CD4-positive, alpha-beta T cell treated with Interleukin-15 for 1 hour (primary cell): ENCODE measurements around the gene PDHX.
"Not testable (repeated sequence)": the region's sequence is repeated elsewhere in the genome, so short reads cannot be mapped to it uniquely, and the experiment has no call there.

Experiments used
- DNase-seq: peaks from one replicate; pipeline ENCODE4 v3.0.0-alpha.2; 2020

Gene PDHX

DNA sequence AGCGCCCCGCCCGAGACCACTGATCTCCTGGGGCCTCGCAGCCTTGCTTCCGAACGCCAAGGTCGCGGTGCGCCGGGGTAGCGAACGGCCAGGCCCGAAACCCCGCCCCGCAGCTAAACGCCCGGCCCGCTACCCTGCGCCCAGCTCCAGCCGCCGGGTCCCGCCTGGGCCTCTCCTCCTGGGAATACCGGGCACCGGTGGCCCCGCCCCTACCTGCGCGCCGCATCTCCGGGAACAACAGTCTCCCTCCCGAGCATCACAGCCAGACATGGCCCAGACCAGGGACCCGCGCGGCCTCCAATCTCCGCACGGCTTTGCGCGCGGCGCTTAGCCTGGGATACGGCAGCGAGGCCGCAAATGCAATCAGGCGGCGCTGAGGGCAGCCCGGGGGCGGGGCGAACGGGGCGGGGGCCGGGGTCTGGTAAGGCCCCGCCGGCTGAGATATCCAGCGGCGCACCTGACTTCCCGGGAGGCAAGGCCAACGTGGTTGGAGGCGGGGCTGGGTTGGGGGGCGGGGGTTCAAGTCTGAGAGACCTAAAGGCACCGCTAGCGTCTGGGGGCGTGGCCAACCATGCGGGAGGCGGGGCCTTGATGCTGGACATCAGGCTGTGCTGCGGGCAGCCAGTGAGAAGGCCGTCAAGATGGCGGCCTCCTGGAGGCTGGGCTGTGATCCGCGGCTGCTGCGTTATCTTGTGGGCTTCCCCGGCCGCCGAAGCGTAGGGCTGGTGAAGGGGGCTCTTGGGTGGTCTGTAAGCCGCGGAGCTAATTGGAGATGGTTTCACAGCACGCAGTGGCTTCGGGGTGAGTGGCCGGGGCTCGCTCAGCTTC is at the start of gene PDHX, which contains the start of gene APIP:
TSS of gene PDHX (plus strand) at position 604 of the 828 bp plus-strand sequence. CDS start at position 642, 38 bp downstream.
TSS of gene APIP (minus strand) at position 365 of the 828 bp plus-strand sequence. CDS start at position 270, 95 bp downstream.
- peak; percentile 98 for DNase-seq

DNA sequence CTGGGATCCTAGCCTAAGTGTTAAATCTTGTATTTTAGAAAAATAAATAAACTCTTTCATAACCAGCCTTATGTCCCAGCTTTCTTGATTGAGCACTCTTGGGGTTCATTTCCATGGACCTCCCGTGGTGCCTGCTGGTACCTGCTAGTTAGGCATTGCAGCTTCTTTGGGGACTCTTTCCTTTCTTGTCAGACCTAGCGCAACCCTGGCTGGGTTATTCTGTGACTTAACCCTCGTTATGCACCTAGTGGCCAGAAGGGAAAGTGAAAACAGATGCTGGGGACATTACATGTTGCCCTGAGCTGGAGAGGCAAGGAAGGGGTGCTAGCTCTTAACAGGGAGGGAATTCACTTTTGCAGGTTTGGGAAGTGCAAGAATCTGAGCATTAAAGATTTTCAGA is 47.0 kb upstream of the PDHX start:
- DNase-seq = no peak

DNA sequence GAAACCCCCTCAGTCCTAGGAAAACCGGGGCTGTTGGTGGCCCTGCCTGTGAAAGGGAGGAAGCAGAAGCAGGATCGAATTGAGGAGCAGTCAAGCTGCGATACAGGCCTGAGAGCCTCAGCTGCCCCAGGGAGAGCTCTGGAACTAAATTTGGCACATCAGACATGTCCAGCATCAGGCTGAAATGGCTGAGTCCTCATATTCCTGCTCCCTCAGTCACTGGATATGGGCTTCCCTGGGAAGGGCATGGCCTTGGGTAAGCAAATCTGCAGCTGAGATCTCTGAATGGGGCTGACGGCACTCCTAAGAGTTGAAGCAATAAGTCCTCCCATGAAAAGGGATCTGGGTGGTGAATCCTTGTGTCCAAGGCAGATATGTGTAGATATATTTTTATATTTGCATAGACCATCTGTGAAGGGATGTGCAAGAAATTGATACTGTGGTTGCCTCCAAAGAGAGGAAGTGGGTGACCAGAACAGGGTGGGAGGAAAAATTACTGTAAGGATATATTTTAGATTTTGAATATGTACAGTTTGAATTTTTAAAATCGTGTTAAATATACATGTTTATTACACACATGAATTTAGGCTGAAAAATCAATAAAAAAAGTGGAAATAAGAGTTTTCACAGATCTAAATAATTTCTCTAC is 45.7 kb upstream of the PDHX start:
- no peak for DNase-seq

DNA sequence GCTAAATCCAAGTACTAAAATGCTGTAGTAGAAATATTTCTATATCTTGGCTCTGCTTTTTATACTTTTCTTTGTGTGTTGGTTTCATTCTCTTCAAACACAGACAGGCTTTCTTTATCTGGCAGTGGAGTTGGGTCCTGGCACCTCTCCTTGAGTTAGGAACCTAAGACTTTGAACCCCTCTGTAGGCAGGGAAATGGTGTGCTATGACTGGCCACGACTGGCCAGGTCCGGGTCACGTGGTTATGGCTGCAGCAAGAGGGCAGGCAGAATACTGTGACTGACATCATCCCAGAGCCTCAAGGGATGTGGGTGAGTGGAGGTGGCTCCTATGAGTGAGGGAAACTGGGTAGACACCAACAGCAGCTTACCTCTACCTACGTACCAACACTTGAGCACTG is 42.2 kb upstream of the PDHX start:
- no peak for DNase-seq

DNA sequence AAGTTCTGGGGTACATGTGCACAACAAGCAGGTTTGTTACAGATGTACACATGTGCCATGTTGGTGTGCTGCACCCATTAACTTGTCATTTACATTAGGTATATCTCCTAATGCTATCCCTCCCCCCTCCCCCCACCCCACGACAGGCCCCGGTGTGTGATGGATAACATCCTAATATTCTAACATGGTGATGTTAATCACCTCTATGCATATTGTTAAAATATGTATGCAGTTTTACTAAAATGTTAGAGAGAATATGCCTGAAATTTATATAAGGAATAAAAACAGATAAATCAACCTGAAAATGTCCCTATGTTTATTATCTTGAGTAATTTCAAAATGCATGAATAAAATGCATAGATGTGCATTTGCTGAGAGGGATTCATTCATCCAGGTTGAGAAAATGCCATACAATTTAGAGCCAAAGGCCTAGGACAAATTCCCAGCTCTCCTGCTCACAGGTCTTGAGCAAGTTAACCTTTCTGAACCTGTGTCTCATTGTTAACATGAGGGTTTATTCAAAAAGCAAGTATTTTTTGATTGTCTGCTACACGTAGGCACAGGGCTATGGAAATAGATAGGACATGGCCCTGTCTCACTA is 38.9 kb upstream of the PDHX start:
- no peak for DNase-seq

- DNase-seq = no peak
Observed at GRCh38 chr11:34881900-34882299, 34.5 kb upstream of the PDHX start.

- no peak for DNase-seq
Observed at GRCh38 chr11:34886609-34887008, 29.8 kb upstream of the PDHX start.

- DNase-seq = no peak
Observed at GRCh38 chr11:34887260-34887659, 29.2 kb upstream of the PDHX start.

- no peak for DNase-seq
Observed at GRCh38 chr11:34890089-34890488, 26.3 kb upstream of the PDHX start.

DNA sequence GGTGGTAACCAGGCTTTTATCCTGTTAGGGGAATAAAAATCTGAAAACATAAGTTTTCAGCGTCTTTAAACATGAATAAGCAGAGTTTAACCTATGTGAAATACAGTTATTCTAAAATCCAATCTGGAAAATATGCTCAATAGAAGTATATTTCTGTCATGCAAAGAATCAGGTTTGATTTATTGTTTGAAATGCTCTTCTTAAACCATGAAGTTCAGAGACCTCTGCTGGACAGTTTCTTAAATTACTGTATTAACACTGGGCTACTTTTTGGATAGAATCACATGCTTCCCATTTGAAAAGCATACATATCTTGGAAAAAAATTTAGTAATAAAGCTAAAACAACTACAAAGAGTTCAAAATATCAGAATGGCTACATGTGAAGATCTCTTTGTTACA is 25.6 kb upstream of the PDHX start:
- no peak for DNase-seq

DNA sequence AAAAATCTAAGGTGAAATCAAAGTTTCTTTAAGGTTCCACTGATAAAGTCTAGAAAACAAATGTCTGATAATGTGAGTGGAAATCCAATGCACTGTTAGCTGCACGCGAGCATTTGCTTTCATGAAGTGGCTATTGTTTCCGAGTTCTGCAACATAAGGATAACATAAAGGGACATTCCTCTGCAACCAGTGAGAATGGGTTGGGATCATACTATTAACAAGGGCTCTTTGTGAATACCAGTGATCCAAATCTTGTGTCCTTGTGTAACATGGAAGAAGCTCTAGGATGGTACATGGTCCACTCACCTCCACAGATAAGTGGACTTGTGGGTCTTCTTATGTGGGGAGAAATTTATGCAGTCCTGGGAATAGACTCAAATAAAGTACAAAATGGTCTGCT is 24.8 kb upstream of the PDHX start:
- DNase-seq = no peak

- DNase-seq = no peak
Observed at GRCh38 chr11:34893416-34893815, 23.0 kb upstream of the PDHX start.

DNA sequence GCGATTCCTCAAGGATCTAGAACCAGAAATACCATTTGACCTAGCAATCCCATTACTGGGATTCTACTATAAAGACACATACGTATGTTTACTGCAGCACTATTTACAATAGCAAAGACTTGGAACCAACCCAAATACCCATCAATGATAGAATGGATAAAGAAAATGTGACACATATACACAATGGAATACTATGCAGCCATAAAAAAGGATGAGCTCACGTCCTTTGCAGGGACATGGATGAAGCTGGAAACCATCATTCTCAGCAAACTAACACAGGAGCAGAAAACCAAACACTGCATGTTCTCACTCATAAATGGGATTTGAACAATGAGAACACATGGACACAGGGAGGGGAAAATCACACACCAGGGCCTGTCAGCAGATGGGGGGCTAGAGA is 20.2 kb upstream of the PDHX start:
- not testable (repeated sequence) for DNase-seq

DNA sequence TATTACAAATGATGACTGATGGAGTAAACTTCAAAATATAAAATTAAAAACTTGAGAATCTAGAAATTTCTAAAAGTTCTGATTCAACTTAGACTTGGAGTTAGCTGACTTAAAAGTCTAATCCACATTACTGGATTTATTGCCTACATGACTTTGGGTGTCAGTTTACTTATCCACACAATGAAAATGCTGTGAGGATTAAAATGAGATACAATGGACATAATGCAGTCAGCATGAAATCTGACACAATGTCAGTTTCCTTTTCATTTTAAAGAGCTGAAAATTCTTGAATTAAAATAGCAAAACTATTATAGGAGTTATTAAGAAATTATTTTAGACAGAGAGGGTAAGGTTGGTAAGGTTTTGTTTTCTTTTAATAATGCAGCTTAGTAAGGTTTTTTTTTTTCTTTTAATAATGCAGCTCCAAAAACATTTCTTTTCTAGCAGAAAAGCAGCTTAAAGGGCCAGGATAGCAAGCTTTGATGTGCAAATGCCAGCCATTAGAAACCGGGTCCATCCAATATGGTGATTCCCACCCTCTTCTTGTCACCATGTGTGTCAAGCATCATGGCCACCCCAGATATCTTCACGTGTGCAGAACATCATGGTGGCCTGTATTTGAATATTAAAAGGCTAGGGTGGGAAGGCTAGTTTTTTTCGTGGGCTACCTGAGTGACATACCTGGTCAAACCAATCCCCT is 19.1 kb upstream of the PDHX start:
- DNase-seq = no peak

DNA sequence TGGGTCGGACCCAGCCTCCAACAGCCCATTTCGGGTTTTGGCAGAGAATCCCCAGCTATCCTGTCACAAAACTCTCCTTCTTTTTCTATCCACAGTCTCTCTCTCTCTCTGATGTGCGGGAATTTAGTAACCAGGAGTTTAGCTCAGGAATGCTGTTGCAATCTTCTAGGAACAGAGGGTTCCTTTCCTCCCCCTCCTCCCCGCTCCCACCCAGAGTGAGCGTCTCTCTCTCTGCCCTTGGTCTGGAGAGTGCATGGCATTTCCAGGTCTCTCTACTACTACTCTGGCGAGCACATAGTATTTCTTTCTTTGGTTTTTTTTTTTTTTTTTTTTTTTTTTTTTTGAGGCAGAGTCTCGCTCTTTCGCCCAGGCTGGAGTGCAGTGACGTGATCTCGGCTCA is 17.9 kb upstream of the PDHX start:
- no peak for DNase-seq

DNA sequence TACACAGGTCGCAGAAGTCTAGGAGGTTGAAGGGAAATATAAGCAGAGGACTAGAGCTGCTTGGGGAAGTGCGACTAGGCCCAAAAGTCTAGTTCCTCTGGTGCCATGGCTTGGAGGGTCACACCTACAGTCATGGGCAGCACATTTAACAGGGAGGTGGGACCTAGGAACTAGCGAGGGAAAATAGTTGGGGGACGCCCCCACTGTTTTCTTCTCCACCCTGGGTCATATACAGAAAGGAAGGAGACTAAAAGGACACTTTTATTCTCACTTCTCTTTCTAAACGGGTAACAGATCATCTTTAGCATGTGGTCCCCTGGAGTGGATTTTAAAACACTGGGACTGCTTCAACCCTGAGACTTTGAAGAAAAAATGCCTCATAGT is 16.8 kb upstream of the PDHX start:
- DNase-seq = no peak

- no peak for DNase-seq
Observed at GRCh38 chr11:34904421-34904955, 11.9 kb upstream of the PDHX start.

DNA sequence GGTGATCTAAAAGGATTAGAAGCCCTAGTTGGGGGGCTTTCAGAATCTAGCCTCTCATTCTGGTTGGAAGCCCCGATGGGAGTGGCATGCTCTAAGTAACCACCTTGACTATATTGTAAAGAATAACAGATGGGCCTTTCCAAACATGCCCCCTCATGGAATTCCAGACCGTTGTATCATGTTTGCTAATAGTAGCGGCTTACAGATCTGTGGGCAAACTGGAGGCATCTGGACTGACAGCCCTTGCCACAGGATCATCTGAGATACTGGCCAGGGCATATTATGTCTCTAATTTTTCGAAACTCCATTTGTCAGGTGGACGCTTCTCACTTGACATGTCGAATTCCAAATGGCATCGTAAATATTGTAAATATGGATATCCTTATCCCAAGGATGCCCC is 10.8 kb upstream of the PDHX start:
- no peak for DNase-seq

- DNase-seq = no peak
Observed at GRCh38 chr11:34907934-34908593, 8.4 kb upstream of the PDHX start.

- DNase-seq = no peak
Observed at GRCh38 chr11:34909415-34909814, 7.0 kb upstream of the PDHX start.

GRCh38 chr11:34909955-34910354 is 6.5 kb upstream of the PDHX start:
- no peak for DNase-seq

GRCh38 chr11:34910817-34911216 is 5.6 kb upstream of the PDHX start:
- DNase-seq = no peak

DNA sequence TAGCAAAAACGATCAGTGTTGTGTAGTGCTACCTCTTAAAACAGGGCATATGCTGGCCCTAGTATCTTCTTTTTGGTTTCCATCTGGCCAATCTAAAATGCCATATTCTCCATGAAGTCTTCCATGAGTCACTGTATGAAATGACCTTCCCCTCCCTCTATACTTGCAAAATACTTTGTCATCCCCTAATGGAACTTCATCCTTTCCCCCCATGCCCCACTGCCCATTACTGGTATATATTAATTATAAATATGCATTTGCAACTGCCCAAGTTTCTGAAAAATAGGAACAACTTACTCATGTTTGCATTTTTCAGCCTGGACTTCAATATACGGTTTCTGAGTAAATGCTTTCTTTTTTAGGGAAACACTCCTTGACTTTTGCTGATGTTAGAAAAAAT is 4.7 kb upstream of the PDHX start:
- no peak for DNase-seq
